Lower lobe of right lung (tissue), 2 donors: ENCODE measurements around the gene NCOA1. TPM values are rescaled to one million over a fixed set of nuclear protein-coding genes. Genes with fewer than 3 reads are reported as not detected.

Experiments
- ATAC-seq, 2 donors: fragments of 200-7000 bp; cut with Tn5 transposase; one replicate each; pipeline ENCODE4 v1.9.1; 2020 to 2022; ENCODE audit warnings: mild to moderate bottlenecking in 2 of 2, moderate library complexity in 2 of 2
- DNase-seq: peaks from one replicate; pipeline ENCODE4 v3.0.0-alpha.2; 2020
- H3K27ac ChIP-seq: fragments of 200-600 bp; one replicate; pipeline ENCODE4 v1.8.0; 2022
- H3K27me3 ChIP-seq: fragments of 200-600 bp; one replicate; pipeline ENCODE4 v1.8.0; 2022; ENCODE audit warnings: low read depth
- H3K36me3 ChIP-seq: fragments of 200-600 bp; one replicate; pipeline ENCODE4 v1.8.0; 2022; ENCODE audit warnings: mild to moderate bottlenecking
- H3K4me1 ChIP-seq: fragments of 200-600 bp; one replicate; pipeline ENCODE4 v1.8.0; 2022
- H3K4me3 ChIP-seq: fragments of 200-600 bp; one replicate; pipeline ENCODE4 v1.8.0; 2022; ENCODE audit warnings: mild to moderate bottlenecking
- H3K9me3 ChIP-seq: fragments of 200-600 bp; one replicate; pipeline ENCODE4 v1.8.0; 2022
- intact Hi-C: fragments of 100-400 bp; cut with DNase I; formaldehyde crosslinking; loops from one replicate; pipeline ENCODE4 v1.11.0; 2022
- total RNA-seq: library from RNA; stranded (reverse); fragmentation: NEBNext Ultra II Directional; extraction: Animal tissue kit (Norgen Biotek cat#: 25700); gene quantifications from one replicate; pipeline ENCODE4 v1.2.1, GENCODE V29; 2021
- TF ChIP-seq, protein P1 (sequence below): fragments of 200-600 bp; IDR thresholded peaks from one replicate; pipeline ENCODE4 v1.8.0; 2022; ENCODE audit warnings: antibody characterized with exemption, mild to moderate bottlenecking
- donor health status: DM: no; HTN: yes; CAD: no; lungs with severe emphysema.

Gene NCOA1
- total RNA-seq, 1 donor from 2014 or later, result 48.3 TPM

DNA sequence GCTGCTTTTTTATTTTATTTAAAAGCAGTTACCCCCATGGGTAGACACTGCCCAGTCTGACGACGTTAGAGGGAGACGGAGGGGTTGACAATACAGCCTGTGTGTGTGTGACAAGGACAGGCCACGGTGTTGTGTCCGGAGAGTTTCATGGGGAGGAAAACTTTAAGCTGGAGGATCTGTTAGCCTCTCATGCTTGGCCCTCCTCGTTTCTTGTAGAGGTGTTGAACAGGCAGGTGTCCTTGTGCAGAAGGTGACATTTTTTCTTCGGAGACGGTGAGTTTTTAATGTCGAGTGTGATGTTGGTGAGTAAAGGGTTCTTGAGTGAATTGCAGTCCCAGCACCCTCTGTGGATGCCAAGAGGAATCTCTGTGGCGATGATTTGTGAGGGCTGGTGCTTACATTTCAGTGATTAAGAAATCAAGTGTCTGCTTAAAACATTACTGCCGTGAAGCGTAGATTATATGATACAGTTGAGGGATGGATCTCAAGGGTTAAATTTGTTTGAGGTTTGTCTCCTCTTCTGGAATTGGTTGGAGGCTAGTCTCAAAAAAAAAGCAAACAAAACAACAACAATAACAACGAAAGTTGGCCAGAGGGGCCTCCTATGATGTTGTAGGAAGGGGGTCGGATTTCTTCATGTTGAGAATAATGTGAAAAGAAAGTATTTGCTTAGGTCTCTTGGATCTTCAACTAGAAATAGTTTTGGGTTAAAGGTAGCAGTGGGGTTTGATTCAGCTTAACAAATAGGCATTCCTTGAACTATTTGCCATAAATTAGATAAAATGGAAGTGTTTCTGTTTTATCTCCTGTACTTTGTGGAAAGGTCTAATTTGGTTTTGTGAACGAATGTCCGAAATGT is 1.6 kb downstream of the NCOA1 start:
- intact Hi-C loops, result no loop called here
- Histone ChIP-seq H3K4me1 (peaks cover 34% of the 10 kb centered on the region), H3K27ac (peak overlapping the region; percentile 93), H3K4me3 (peak overlapping the region; percentile 81), H3K9me3 (no peaks in the 10 kb centered on the region), H3K36me3 (no peaks in the 10 kb centered on the region), H3K27me3 (no peaks in the 10 kb centered on the region)
- TF ChIP-seq, protein P1, sequence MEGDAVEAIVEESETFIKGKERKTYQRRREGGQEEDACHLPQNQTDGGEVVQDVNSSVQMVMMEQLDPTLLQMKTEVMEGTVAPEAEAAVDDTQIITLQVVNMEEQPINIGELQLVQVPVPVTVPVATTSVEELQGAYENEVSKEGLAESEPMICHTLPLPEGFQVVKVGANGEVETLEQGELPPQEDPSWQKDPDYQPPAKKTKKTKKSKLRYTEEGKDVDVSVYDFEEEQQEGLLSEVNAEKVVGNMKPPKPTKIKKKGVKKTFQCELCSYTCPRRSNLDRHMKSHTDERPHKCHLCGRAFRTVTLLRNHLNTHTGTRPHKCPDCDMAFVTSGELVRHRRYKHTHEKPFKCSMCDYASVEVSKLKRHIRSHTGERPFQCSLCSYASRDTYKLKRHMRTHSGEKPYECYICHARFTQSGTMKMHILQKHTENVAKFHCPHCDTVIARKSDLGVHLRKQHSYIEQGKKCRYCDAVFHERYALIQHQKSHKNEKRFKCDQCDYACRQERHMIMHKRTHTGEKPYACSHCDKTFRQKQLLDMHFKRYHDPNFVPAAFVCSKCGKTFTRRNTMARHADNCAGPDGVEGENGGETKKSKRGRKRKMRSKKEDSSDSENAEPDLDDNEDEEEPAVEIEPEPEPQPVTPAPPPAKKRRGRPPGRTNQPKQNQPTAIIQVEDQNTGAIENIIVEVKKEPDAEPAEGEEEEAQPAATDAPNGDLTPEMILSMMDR, result no peak
- no peak for DNase-seq
- ATAC-seq, result no peak

DNA sequence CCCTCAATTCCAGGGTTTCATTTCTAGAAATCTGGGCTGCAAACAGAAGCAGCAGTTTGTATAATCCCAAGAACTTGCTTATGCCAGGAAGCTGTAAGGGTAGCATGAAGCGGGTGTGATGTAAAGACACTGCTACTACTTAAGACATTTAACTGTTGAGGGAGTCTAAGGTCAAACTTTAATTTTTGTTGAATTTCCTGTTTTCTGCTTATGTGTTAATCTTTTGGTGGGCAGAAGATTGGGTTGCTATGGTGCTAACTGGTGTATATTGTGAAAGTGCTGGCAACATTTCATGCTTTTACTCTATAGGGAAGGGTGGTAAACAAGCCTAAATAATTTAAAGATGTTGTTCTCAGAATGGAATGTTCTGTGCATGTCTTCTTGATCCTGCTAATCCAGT is 2.7 kb downstream of the NCOA1 start:
- ATAC-seq (no peak), DNase-seq (no peak)
- intact Hi-C loops, result no loop called here
- H3K27ac ChIP-seq, result no peak overlapping the region
- H3K4me3 ChIP-seq, result peak overlapping the region; percentile 81
- no peaks in the 10 kb centered on the region for H3K9me3 ChIP-seq
- no peaks in the 10 kb centered on the region for H3K27me3 ChIP-seq
- no peaks in the 10 kb centered on the region for H3K36me3 ChIP-seq
- TF ChIP-seq, protein P1, result no peak
- H3K4me1 ChIP-seq, result peaks cover 41% of the 10 kb centered on the region

DNA sequence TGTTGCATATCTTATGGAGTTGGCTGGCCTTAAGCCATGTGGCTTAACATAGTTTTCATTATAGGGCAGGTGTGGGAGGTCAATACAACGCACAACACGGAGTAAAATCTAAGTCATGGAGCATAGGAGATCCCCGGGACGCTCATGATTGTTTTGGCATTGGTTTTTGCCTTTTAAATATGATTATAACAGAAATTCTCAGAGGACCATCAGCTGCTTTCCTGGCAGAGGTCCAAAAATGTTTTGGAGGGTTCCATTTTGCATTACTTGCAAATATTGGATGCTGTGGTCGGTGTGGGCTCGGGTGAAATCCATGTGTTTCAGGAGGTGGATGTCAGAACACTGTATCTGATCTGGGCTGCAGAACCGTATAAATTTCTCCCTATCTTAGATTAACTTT is 3.4 kb downstream of the NCOA1 start:
- intact Hi-C loops, result no loop called here
- no peaks in the 10 kb centered on the region for H3K36me3 ChIP-seq
- TF ChIP-seq, protein P1, result no peak
- no peak overlapping the region for H3K27ac ChIP-seq
- ATAC-seq, result no peak
- DNase-seq, result no peak
- no peaks in the 10 kb centered on the region for H3K9me3 ChIP-seq
- H3K27me3 ChIP-seq, result no peaks in the 10 kb centered on the region
- H3K4me3 ChIP-seq, result no peak overlapping the region
- peaks cover 41% of the 10 kb centered on the region for H3K4me1 ChIP-seq

DNA sequence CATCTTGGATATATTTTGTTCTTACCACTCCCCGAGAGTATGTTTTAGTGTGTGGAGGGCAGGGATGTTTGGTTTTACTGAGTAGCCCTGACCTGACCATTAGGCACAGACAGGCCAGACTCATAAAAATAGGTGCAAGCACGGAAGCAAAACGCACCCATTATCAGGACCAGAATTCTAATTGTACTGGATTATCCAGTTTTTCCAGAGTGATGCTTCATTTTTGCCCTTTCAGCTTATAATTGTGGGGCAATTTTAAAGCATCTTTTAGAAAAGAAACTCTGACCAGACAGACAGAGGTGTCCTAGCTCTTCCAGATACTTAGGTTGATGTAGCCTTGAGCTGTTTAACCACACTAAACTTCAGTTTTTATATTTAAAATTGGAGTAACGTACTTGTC is 4.4 kb downstream of the NCOA1 start:
- DNase-seq (no peak), ATAC-seq (no peak)
- H3K4me1 ChIP-seq, result peaks cover 31% of the 10 kb centered on the region
- no peaks in the 10 kb centered on the region for H3K27me3 ChIP-seq
- intact Hi-C loops, result no loop called here
- TF ChIP-seq, protein P1, result no peak
- H3K4me3 ChIP-seq, result no peak overlapping the region
- H3K9me3 ChIP-seq, result no peaks in the 10 kb centered on the region
- no peak overlapping the region for H3K27ac ChIP-seq
- no peaks in the 10 kb centered on the region for H3K36me3 ChIP-seq

DNA sequence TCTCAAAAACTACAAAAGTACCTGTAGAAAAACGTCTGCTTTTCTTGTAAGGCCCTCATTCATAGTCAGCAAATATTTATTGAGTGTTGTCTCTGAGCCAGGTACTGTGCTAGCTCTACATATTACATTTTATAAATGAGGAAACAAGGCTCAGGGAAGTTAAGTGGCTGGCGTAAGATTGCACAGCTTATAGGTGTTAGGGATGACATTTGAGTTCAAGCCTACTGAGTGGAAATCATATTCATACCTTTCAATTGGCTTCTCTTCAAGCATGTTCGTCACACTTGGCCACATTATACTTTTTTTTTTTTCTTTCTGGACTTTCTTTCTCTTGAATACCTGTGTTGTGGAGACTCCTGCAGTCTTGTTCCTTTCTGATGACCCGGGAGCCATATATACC is 5.9 kb downstream of the NCOA1 start:
- peaks cover 31% of the 10 kb centered on the region for H3K4me1 ChIP-seq
- no peak for DNase-seq
- peak; percentile 32 to 37 for ATAC-seq
- TF ChIP-seq, protein P1, result no peak
- H3K27ac ChIP-seq, result no peak overlapping the region
- H3K9me3 ChIP-seq, result no peaks in the 10 kb centered on the region
- H3K36me3 ChIP-seq, result no peaks in the 10 kb centered on the region
- H3K4me3 ChIP-seq, result no peak overlapping the region
- intact Hi-C loops, result no loop called here
- no peaks in the 10 kb centered on the region for H3K27me3 ChIP-seq
